H54 (cell line): ENCODE results near the gene CEP126.

ENCODE experiments used
- DNase-seq: peaks from one replicate; pipeline ENCODE4 v3.0.0; 2011; ENCODE audit warnings: low spot score, mixed read lengths; ENCODE audit not compliant: insufficient read length
- FAIRE-seq: peaks from 3 replicates; lab custom pipeline; 2011; peaks lifted over from hg19 to GRCh38; lab: Jason Lieb, UNC
- POLR2A ChIP-seq: IDR thresholded peaks from 2 replicates; pipeline ENCODE4 v1.6.1; 2011; ENCODE audit warnings: low read depth, mild to moderate bottlenecking, low read length

The CEP126 gene

GRCh38 chr11:102007567-102008437 is 93.0 kb downstream of the CEP126 start:
- DNase-seq, result no peak
- TF ChIP-seq POLR2A, result no peak
- FAIRE-seq, result peak; percentile 62

DNA sequence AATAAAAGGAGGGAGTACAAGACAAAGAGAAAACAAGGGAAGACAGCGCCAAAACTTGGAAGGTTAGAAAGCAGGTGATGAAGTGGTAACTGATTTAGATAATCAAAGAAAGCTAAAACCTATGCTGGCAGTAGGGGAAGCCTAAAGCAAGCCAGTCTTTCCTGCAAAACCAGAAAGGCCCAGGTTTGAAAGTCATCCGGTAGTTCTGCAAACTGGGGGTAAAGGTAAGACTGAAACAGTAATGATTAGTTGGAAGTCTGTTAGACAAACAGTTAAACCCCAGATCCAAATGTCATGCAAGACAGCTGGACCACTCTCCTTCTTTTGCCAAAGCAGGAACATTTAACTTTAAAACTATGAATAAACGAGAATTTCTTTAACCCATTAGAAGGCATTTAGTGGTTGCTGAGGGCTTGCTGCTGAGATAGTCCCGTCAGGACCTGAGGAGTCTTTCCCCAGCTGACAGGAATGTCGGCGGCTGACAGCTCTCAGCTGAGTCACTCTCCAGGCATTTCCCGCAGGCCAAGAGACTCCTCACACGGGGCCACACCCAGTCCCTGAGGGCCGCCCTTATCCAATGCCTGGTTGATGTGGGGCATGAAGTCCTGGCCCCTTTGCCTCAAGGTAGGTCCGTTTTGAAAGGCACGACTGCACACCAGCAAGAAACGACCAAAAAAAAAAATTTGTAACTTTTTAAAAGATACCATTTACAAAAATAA is 96.1 kb downstream of the CEP126 start:
- DNase-seq (peak; percentile 71), FAIRE-seq (peak; percentile 97)
- no peak for TF ChIP-seq POLR2A

GRCh38 chr11:102012946-102013345 is 98.1 kb downstream of the CEP126 start:
- FAIRE-seq, result no peak
- DNase-seq, result no peak
- no peak for TF ChIP-seq POLR2A

- no peak for FAIRE-seq
- DNase-seq, result no peak
- TF ChIP-seq POLR2A, result no peak
Measured at GRCh38 chr11:102014756-102015155, 99.9 kb downstream of the CEP126 start.

DNA sequence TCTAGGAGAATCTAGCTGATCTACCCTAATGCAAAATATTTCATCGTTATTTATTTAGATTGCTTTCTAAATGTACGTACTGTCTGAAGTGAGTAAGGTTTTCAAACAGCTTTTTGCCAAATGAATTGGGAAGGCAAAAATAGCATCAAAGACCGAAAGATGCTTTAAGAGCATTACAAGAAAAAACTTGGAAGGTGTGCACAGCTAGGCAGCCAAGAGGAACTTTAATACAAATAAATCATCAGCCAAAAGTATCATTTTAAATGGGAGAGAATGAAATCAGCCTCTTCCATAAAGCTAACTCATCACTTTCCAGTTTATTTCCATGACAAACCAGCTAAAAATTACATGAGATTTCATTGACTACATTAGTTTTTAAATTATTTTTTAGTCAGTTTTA is 102.2 kb downstream of the CEP126 start:
- no peak for DNase-seq
- FAIRE-seq, result no peak
- TF ChIP-seq POLR2A, result no peak

DNA sequence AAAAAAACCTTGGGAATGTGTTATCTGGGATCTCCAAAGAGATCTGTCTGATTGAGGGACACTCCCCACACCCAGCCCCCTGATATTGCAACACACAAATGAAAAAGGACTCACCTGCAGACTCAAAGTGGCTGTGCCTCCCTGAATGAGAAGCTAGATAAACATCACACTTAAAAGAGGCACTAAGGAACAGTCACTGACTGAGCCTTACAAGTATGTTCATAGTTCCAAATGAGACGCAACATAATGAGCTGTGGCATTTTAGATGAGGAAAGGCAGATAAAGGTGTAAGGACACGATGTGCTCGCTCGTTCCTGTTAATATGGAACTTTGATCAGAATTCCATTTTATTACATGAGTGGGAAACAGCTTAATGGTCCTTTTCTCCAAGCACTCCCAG is 111.4 kb downstream of the CEP126 start:
- no peak for TF ChIP-seq POLR2A
- FAIRE-seq, result no peak
- no peak for DNase-seq

DNA sequence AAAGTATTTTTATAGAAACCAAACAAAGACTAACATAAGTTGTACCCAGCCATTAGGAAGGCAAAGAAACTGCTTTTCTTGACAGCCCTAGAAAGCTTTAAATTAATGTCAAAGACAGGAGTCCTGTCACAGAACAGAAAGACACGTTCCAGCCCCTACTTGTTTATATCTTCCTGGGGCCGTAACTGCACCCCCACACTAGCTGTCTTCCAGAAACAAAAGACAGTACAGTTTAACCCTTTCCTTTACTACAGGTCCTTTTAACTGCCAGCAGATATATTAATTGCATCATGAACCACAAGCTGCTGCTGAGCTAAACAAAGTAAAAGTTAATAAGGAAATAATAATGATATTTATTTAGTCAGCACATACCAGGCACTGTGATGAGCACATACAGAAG is 112.1 kb downstream of the CEP126 start:
- DNase-seq, result no peak
- TF ChIP-seq POLR2A, result no peak
- no peak for FAIRE-seq

GRCh38 chr11:102036757-102037156 is 121.9 kb downstream of the CEP126 start:
- FAIRE-seq (no peak), DNase-seq (no peak)
- TF ChIP-seq POLR2A, result no peak

GRCh38 chr11:102046841-102047240 is 132.0 kb downstream of the CEP126 start:
- FAIRE-seq (no peak), DNase-seq (no peak)
- TF ChIP-seq POLR2A, result no peak

GRCh38 chr11:102047305-102047924 is 132.6 kb downstream of the CEP126 start, which contains the start of gene CFAP300:
Gene CFAP300, plus strand, starts transcription at chr11:102047437. Its CDS starts 34 bp downstream, at chr11:102047471.
- FAIRE-seq (no peak), DNase-seq (peak; percentile 47)
- TF ChIP-seq POLR2A, result peak; percentile 12; the same call in 1 of the 2 replicates
